ENCODE measurements around the gene GALNT2.

Gene GALNT2

GRCh38 chr1:230066466-230067404 is at the start of gene GALNT2:
Gene GALNT2, plus strand, starts transcription at chr1:230067238. Its CDS starts 43 bp downstream, at chr1:230067281.
- DNase-seq (ENCODE audit: low read depth), result peak; percentile 67

GRCh38 chr1:230020451-230020850 is 46.6 kb upstream of the GALNT2 start:
- no peak for DNase-seq (ENCODE audit: low read depth)

- DNase-seq (ENCODE audit: low read depth), result no peak
These were observed 44.2 kb upstream of the GALNT2 start for GRCh38 chr1:230022666-230023380.

GRCh38 chr1:230025686-230026085 is 41.4 kb upstream of the GALNT2 start:
- DNase-seq (ENCODE audit: low read depth), result no peak

GRCh38 chr1:230026139-230026538 is 40.9 kb upstream of the GALNT2 start:
- DNase-seq (ENCODE audit: low read depth), result no peak

GRCh38 chr1:230026572-230026971 is 40.5 kb upstream of the GALNT2 start:
- no peak for DNase-seq (ENCODE audit: low read depth)

GRCh38 chr1:230028602-230029223 is 38.3 kb upstream of the GALNT2 start:
- no peak for DNase-seq (ENCODE audit: low read depth)

GRCh38 chr1:230029244-230029941 is 37.6 kb upstream of the GALNT2 start:
- no peak for DNase-seq (ENCODE audit: low read depth)

GRCh38 chr1:230030122-230030821 is 36.8 kb upstream of the GALNT2 start:
- DNase-seq (ENCODE audit: low read depth), result no peak

- DNase-seq (ENCODE audit: low read depth), result no peak
These were observed 35.9 kb upstream of the GALNT2 start for GRCh38 chr1:230031131-230031530.

- no peak for DNase-seq (ENCODE audit: low read depth)
These were observed 34.3 kb upstream of the GALNT2 start for GRCh38 chr1:230032516-230033281.

GRCh38 chr1:230037261-230037660 is 29.8 kb upstream of the GALNT2 start:
- no peak for DNase-seq (ENCODE audit: low read depth)

GRCh38 chr1:230040440-230040839 is 26.6 kb upstream of the GALNT2 start:
- no peak for DNase-seq (ENCODE audit: low read depth)

GRCh38 chr1:230043081-230043480 is 24.0 kb upstream of the GALNT2 start:
- DNase-seq (ENCODE audit: low read depth), result no peak

GRCh38 chr1:230044729-230045128 is 22.3 kb upstream of the GALNT2 start:
- no peak for DNase-seq (ENCODE audit: low read depth)

GRCh38 chr1:230047114-230047865 is 19.7 kb upstream of the GALNT2 start:
- DNase-seq (ENCODE audit: low read depth), result no peak

GRCh38 chr1:230048322-230048721 is 18.7 kb upstream of the GALNT2 start:
- DNase-seq (ENCODE audit: low read depth), result no peak

- no peak for DNase-seq (ENCODE audit: low read depth)
These were observed 18.1 kb upstream of the GALNT2 start for GRCh38 chr1:230048922-230049321.

GRCh38 chr1:230049731-230050130 is 17.3 kb upstream of the GALNT2 start:
- no peak for DNase-seq (ENCODE audit: low read depth)

Measured in stimulated activated CD8-positive, alpha-beta memory T cell treated with anti-CD3 and anti-CD28 coated beads, Interleukin-7, amount 100 ng/mL, for 24 hours (primary cell).